RWPE2 (cell line): Measurements from ENCODE around the gene LDB2.

Source experiments
- ATAC-seq: fragments of 200-7000 bp; cut with Tn5 transposase; 3 replicates; pipeline ENCODE4 v1.9.1; 2021; ENCODE audit warnings: low read depth
- DNase-seq: peaks from one replicate; pipeline ENCODE4 v3.0.0-alpha.2; 2020; ENCODE audit warnings: low spot score
- H3K27ac ChIP-seq: fragments of 450-650 bp; 2 replicates; pipeline ENCODE4 v1.5.1; 2017; ENCODE audit warnings: mild to moderate bottlenecking; ENCODE audit not compliant: poor library complexity, severe bottlenecking
- H3K27me3 ChIP-seq: fragments of 250-450 bp; sonication (Bioruptor Pico); 2 replicates; pipeline ENCODE4 v1.5.1; 2021; ENCODE audit warnings: mild to moderate bottlenecking, moderate library complexity; ENCODE audit not compliant: insufficient read depth, poor library complexity, severe bottlenecking
- H3K36me3 ChIP-seq: fragments of 250-450 bp; sonication (Bioruptor Pico); 2 replicates; pipeline ENCODE4 v1.5.1; 2020; ENCODE audit warnings: low read depth, mild to moderate bottlenecking, moderate library complexity
- H3K4me1 ChIP-seq: fragments of 250-450 bp; sonication (Bioruptor Pico); 2 replicates; pipeline ENCODE4 v1.5.1; 2021; ENCODE audit warnings: mild to moderate bottlenecking, moderate library complexity; ENCODE audit not compliant: insufficient read depth, poor library complexity, severe bottlenecking
- H3K4me3 ChIP-seq: fragments of 250-450 bp; sonication (Bioruptor Pico); 2 replicates; pipeline ENCODE4 v1.5.1; 2021; ENCODE audit warnings: mild to moderate bottlenecking, moderate library complexity; ENCODE audit not compliant: severe bottlenecking
- H3K9me3 ChIP-seq: fragments of 250-450 bp; sonication (Bioruptor Pico); 2 replicates; pipeline ENCODE4 v1.5.1; 2021; ENCODE audit warnings: mild to moderate bottlenecking, moderate library complexity; ENCODE audit not compliant: severe bottlenecking
- TF ChIP-seq, protein P1 (sequence below): fragments of 450-650 bp; IDR thresholded peaks from one replicate; pipeline ENCODE4 v1.5.1; 2017; ENCODE audit warnings: mild to moderate bottlenecking, moderate library complexity; ENCODE audit not compliant: poor library complexity, severe bottlenecking

The LDB2 gene

DNA sequence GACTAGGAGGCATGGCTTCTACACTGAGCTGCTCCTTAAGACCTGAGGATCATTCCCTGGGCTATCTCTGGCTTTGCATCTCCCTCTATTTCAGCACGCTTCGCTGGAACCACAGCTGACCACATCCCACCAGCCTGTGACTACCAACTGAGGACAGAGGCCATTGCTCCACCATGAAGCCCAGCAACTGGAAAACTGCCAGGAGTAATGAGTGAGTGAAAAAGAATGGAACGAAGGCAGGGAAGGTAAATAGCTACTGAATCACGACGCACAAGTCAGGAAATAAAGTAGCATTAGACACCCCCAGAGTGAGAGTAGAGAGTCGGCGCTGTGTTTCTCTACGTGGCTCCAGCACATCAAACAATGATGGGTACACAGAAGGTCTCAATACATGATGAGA lies 314.7 kb downstream of the LDB2 start:
- no peak for ATAC-seq
- no peak overlapping the region for H3K27ac ChIP-seq
- no peaks in the 10 kb centered on the region for H3K9me3 ChIP-seq
- no peak overlapping the region for H3K4me3 ChIP-seq
- TF ChIP-seq, protein P1, sequence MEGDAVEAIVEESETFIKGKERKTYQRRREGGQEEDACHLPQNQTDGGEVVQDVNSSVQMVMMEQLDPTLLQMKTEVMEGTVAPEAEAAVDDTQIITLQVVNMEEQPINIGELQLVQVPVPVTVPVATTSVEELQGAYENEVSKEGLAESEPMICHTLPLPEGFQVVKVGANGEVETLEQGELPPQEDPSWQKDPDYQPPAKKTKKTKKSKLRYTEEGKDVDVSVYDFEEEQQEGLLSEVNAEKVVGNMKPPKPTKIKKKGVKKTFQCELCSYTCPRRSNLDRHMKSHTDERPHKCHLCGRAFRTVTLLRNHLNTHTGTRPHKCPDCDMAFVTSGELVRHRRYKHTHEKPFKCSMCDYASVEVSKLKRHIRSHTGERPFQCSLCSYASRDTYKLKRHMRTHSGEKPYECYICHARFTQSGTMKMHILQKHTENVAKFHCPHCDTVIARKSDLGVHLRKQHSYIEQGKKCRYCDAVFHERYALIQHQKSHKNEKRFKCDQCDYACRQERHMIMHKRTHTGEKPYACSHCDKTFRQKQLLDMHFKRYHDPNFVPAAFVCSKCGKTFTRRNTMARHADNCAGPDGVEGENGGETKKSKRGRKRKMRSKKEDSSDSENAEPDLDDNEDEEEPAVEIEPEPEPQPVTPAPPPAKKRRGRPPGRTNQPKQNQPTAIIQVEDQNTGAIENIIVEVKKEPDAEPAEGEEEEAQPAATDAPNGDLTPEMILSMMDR: no peak
- H3K27me3 ChIP-seq: no peaks in the 10 kb centered on the region
- no peak for DNase-seq
- no peaks in the 10 kb centered on the region for H3K36me3 ChIP-seq
- H3K4me1 ChIP-seq: no peaks in the 10 kb centered on the region

DNA sequence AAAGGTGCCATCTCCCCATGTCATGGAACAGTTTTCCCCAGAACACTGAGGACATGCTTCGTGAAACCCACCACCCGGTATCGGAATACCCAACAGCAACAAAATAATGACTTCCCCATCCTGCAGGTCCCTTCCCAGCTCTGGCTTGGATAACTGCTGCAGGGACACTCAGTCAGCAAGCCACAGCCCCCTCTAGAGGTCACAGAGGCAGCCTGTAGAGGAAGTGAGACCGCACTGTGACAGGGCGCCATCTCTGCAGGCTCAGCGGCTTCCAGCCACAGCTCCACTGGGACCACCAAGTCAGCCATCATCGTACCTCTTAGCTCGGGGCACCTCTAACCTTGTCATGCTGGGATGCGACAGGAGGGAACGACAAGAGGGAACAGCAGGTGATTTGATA lies 315.9 kb downstream of the LDB2 start:
- H3K9me3 ChIP-seq: no peaks in the 10 kb centered on the region
- H3K36me3 ChIP-seq: no peaks in the 10 kb centered on the region
- no peak overlapping the region for H3K4me3 ChIP-seq
- no peak for DNase-seq
- H3K27me3 ChIP-seq: peaks cover 4% of the 10 kb centered on the region
- TF ChIP-seq, protein P1: no peak
- H3K27ac ChIP-seq: no peak overlapping the region
- H3K4me1 ChIP-seq: no peaks in the 10 kb centered on the region
- no peak for ATAC-seq

DNA sequence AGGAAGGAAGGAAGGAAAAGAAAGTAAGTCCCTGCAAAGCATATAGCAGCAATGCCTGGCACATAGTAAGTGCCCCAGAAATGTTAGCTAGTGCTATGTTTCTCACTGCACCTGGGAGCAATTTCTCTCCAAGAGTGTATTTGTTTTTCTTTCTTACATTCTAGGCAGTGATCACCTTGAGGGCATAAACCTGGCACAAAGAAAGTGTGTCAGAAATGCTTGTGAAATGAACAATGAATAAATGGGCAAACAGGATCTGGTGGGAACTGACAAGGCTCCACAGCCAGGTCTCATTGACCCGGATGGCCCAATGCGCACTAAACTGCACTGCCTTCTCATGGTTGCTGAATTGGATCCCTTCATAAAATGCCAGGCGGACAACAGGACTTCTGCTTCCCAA lies 316.4 kb downstream of the LDB2 start:
- Histone ChIP-seq H3K9me3 (no peaks in the 10 kb centered on the region), H3K4me3 (no peak overlapping the region), H3K27ac (no peak overlapping the region), H3K36me3 (no peaks in the 10 kb centered on the region), H3K27me3 (peaks cover 4% of the 10 kb centered on the region), H3K4me1 (no peaks in the 10 kb centered on the region)
- ATAC-seq: no peak
- DNase-seq: no peak
- TF ChIP-seq, protein P1: no peak

DNA sequence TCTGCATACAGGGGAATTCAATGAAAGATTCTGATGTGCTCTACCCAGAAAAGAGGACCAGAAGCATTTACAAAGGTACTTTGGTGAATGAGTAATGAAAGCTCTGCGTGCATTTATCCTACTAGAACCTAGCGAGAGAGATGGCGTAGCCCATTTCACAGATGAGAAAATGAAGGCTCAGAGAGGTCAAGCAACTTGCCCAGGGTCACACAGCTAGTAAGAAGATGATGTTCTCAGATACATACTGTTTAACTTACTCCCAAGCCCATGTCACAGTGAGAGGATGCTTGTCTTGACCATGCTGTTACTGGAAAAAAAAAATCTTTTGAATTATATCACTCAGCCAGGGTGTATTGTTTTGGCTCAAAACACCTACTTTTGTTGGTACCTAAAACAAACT lies 317.3 kb downstream of the LDB2 start:
- Histone ChIP-seq H3K9me3 (no peaks in the 10 kb centered on the region), H3K4me1 (no peaks in the 10 kb centered on the region), H3K36me3 (no peaks in the 10 kb centered on the region), H3K27me3 (peaks cover 9% of the 10 kb centered on the region), H3K4me3 (no peak overlapping the region), H3K27ac (no peak overlapping the region)
- TF ChIP-seq, protein P1: no peak
- ATAC-seq (no peak), DNase-seq (no peak)

DNA sequence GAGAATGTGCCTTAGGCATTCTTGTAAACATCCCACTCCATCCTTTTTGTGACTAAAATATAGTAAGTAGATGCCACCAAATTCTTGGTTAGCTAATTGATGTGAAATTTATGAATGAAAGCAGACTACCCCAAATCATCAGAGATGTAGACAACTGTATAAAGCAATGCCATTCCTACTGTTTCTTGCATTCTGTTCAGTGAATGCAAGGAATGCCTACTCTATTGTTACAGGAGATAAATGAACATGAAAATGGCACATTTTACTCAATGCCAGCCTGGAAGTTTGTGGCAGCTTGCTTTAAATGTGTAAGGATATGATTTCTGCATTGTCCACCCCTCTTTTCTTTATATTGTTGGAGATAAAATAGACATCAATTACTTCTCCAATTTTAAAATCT lies 317.9 kb downstream of the LDB2 start:
- DNase-seq (no peak), ATAC-seq (no peak)
- Histone ChIP-seq H3K9me3 (no peaks in the 10 kb centered on the region), H3K27me3 (peaks cover 12% of the 10 kb centered on the region), H3K4me3 (no peak overlapping the region), H3K4me1 (no peaks in the 10 kb centered on the region), H3K27ac (no peak overlapping the region), H3K36me3 (no peaks in the 10 kb centered on the region)
- TF ChIP-seq, protein P1: no peak
